GM12878 (cell line): ENCODE results near the gene H1-8. TPM values are rescaled to one million over a fixed set of nuclear protein-coding genes. Genes with fewer than 3 reads are reported as not detected.

Experiments
- ATAC-seq: fragments of 200-7000 bp; cut with Tn5 transposase; 3 replicates; pipeline ENCODE4 v1.9.1; 2020; ENCODE audit warnings: mild to moderate bottlenecking, moderate library complexity
- BruUV-seq: library from RNA; stranded (reverse); fragments of 400-500 nt; replicated peaks from 2 replicates; lab custom pipeline; 2021; lab: Mats Ljungman, UMichigan
- CTCF ChIA-PET: fragments of 300-600 bp; sonication (Branson Sonifier 250); formaldehyde crosslinking; extraction: SDS; loops from one replicate; lab custom pipeline; 2021; ENCODE audit warnings: inconsistent platforms; lab: Yijun Ruan, JAX
- POLR2A ChIA-PET: fragments of 350-600 bp; formaldehyde crosslinking; extraction: SDS; loops from one replicate; lab custom pipeline; 2021; ENCODE audit warnings: inconsistent platforms; lab: Charles Lee
- RAD21 ChIA-PET: fragments of 300-600 bp; sonication (Branson Sonifier 250); formaldehyde crosslinking; loops from one replicate; lab custom pipeline; 2023; ENCODE audit warnings: antibody characterized with exemption; ENCODE audit not compliant: unreplicated experiment; lab: Charles Lee
- SMC1A ChIA-PET: fragments of 300-600 bp; sonication (Branson Sonifier 250); formaldehyde crosslinking; loops from one replicate; lab custom pipeline; 2023; ENCODE audit not compliant: unreplicated experiment, uncharacterized antibody; lab: Charles Lee
- DNase-seq: peaks from one replicate; pipeline ENCODE4 v3.0.0-alpha.2; 2011; ENCODE audit warnings: low read depth, low spot score
- FAIRE-seq: peaks from 3 replicates; lab custom pipeline; 2011; peaks lifted over from hg19 to GRCh38; lab: Jason Lieb, UNC
- H2AFZ ChIP-seq: 2 replicates; pipeline ENCODE4 v1.6.0; 2011; ENCODE audit warnings: low read depth, low read length, control low read depth; ENCODE audit not compliant: control insufficient read depth
- H3K27ac ChIP-seq: 2 replicates; pipeline ENCODE4 v1.5.1; 2011; ENCODE audit warnings: control low read depth; ENCODE audit not compliant: control insufficient read depth, insufficient read depth
- H3K27me3 ChIP-seq, 2 experiments: replicated peaks in 1 of 2; 2 replicates each; pipeline versions ENCODE4 v1.6.0 to v1.6.1; 2011; ENCODE audit warnings: low read length in 1 of 2; ENCODE audit not compliant: control insufficient read depth in 2 of 2, insufficient read depth in 2 of 2
- H3K36me3 ChIP-seq, 2 experiments: 2 replicates each; pipeline ENCODE4 v1.5.1; 2011; ENCODE audit warnings: low read length in 1 of 2; ENCODE audit not compliant: control insufficient read depth in 2 of 2, insufficient read depth in 2 of 2
- H3K4me1 ChIP-seq: 2 replicates; pipeline ENCODE4 v1.6.1; 2011; ENCODE audit warnings: mild to moderate bottlenecking, low read length, moderate library complexity, mixed read lengths; ENCODE audit not compliant: control insufficient read depth, insufficient read depth
- H3K4me2 ChIP-seq: 2 replicates; pipeline ENCODE4 v1.6.0; 2011; ENCODE audit warnings: control low read depth; ENCODE audit not compliant: control insufficient read depth, insufficient read depth
- H3K4me3 ChIP-seq: fragments of 200-600 bp; sonication (generic); 2 replicates; pipeline ENCODE4 v1.5.1; 2016
- H3K79me2 ChIP-seq: 2 replicates; pipeline ENCODE4 v1.6.0; 2011; ENCODE audit warnings: low read length; ENCODE audit not compliant: control insufficient read depth, insufficient read depth
- H3K9ac ChIP-seq: 2 replicates; pipeline ENCODE4 v1.8.0; 2011; ENCODE audit warnings: low read length, control low read depth, mixed read lengths; ENCODE audit not compliant: control insufficient read depth, insufficient read depth
- H3K9me3 ChIP-seq: replicated peaks from 3 replicates; pipeline ENCODE4 v1.5.1; 2011; ENCODE audit warnings: mild to moderate bottlenecking, low read length; ENCODE audit not compliant: control insufficient read depth, insufficient read depth
- H4K20me1 ChIP-seq: 2 replicates; pipeline ENCODE4 v1.6.0; 2011; ENCODE audit not compliant: control insufficient read depth, insufficient read depth
- NKRF ChIP-seq: fragments of 450-650 bp; conservative IDR thresholded peaks from 2 replicates; pipeline ENCODE4 v1.6.1; 2017; ENCODE audit warnings: mild to moderate bottlenecking, moderate library complexity
- USF1 ChIP-seq: IDR thresholded peaks from 2 replicates; pipeline ENCODE4 v1.6.1; 2011; ENCODE audit warnings: borderline replicate concordance, low read depth, mild to moderate bottlenecking, moderate library complexity, mixed read lengths, low read length; ENCODE audit not compliant: insufficient read depth; ENCODE audit errors: extremely low read length
- WGBS: methylation state at CpG from one replicate; pipeline ENCODE4 v1.1.6; 2016; ENCODE audit warnings: low lambda C conversion rate; ENCODE audit not compliant: insufficient replicate concordance, insufficient coverage; ENCODE audit errors: missing lambda C conversion rate; 5-methylcytosine and 5-hydroxymethylcytosine counted together
- in situ Hi-C: fragments of 300-500 bp; cut with MboI; formaldehyde crosslinking; loops from 9 replicates; pipeline ENCODE4 v1.14.3; 2018; ENCODE audit warnings: mixed read lengths
- intact Hi-C: fragments of 100-400 bp; cut with micrococcal nuclease; formaldehyde crosslinking; loops from one replicate; pipeline ENCODE4 v1.14.2; 2022; ENCODE audit not compliant: unreplicated experiment
- polyA plus RNA-seq, 11 experiments: library from polyadenylated mRNA; depleted of rRNA in 4 of 11; unstranded in 6 of 11; stranded (reverse) in 5 of 11; fragments of >200 nt; fragmentation: Nextera tagmentation in 4 of 11; fragmentation: Illumina TruSeq in 1 of 11; extraction: Ambion mirVana in 4 of 11; extraction: Trizol in 1 of 11; gene quantifications; 1 replicate in 1 of 11; 2 replicates in 10 of 11; pipeline versions ENCODE4 v1.2.1 to v1.2.3, GENCODE V29; 2011 to 2016; ENCODE audit warnings: inconsistent platforms in 2 of 11, missing spikeins in 2 of 11, low read depth in 1 of 11
- total RNA-seq, 4 experiments: library from RNA; depleted of rRNA in 3 of 4; stranded (reverse); fragments of >200 nt in 3 of 4; fragmentation: Illumina TruSeq in 1 of 4; extraction: Trizol in 1 of 4; gene quantifications; 2 replicates each; pipeline versions ENCODE4 v1.2.1 to v1.2.3, GENCODE V29; 2013 to 2021

H1-8 gene
- total and polyA plus RNA-seq, 10 of the 15 experiments (the other 5 are each of a cell fraction or from before 2014, with no cell fraction given) = not detected

- Histone ChIP-seq H3K4me1 (peaks cover 22% of the 10 kb centered on the region), H2AFZ (peak overlapping the region; percentile 86), H4K20me1 (no peaks in the 10 kb centered on the region), H3K9ac (no peak overlapping the region), H3K27me3 (no peaks in the 10 kb centered on the region), H3K27ac (no peak overlapping the region), H3K4me2 (peak overlapping the region; percentile 44), H3K9me3 (no peaks in the 10 kb centered on the region), H3K36me3 (no peaks in the 10 kb centered on the region), H3K4me3 (no peak overlapping the region), H3K79me2 (no peaks in the 10 kb centered on the region)
- ChIA-PET RAD21 (interaction anchor here (1.0 to 1.3 kb wide), 2 partner anchors 52 to 194 kb away, joined by 3 to 4 read pairs; no protein-coding TSS in a partner anchor), POLR2A (interaction anchor here (0.7 to 1.1 kb wide), 3 partner anchors 42 to 638 kb away, joined by 3 to 6 read pairs (median 3); no protein-coding TSS in a partner anchor), SMC1A (interaction anchor here (0.8 to 1.2 kb wide), 2 partner anchors 22 to 49 kb away, joined by 3 to 4 read pairs; no protein-coding TSS in a partner anchor), CTCF (interaction anchor here (0.6 to 2.0 kb wide), 3 partner anchors 14 to 194 kb away, joined by 3 to 8 read pairs (median 4); no protein-coding TSS in a partner anchor)
- ATAC-seq = no peak
- no peak for DNase-seq
- intact Hi-C loops (no loop called here), in situ Hi-C loops (no loop called here)
- WGBS = 33% methylated on average over 16 of the region's 17 CpGs
- FAIRE-seq = no peak
- no TSS peak for BruUV-seq
- TF ChIP-seq NKRF = no peak
- peak; percentile 34 for TF ChIP-seq USF1
Observed at GRCh38 chr3:129577366-129577765, 34.4 kb downstream of the H1-8 start.
